HG02571 (cell line): ENCODE data around the gene SPATA3.

Experiments used
- ATAC-seq: cut with Tn5 transposase; IDR thresholded peaks from one replicate; pipeline ENCODE4 v1.9.1; 2021; ENCODE audit warnings: mild to moderate bottlenecking, moderate library complexity; ENCODE audit not compliant: unreplicated experiment

Gene SPATA3

GRCh38 chr2:231047923-231048915 lies 52.3 kb downstream of the SPATA3 start:
- ATAC-seq: no peak

- no peak for ATAC-seq
Measured at GRCh38 chr2:231049286-231050017, 53.5 kb downstream of the SPATA3 start.

DNA sequence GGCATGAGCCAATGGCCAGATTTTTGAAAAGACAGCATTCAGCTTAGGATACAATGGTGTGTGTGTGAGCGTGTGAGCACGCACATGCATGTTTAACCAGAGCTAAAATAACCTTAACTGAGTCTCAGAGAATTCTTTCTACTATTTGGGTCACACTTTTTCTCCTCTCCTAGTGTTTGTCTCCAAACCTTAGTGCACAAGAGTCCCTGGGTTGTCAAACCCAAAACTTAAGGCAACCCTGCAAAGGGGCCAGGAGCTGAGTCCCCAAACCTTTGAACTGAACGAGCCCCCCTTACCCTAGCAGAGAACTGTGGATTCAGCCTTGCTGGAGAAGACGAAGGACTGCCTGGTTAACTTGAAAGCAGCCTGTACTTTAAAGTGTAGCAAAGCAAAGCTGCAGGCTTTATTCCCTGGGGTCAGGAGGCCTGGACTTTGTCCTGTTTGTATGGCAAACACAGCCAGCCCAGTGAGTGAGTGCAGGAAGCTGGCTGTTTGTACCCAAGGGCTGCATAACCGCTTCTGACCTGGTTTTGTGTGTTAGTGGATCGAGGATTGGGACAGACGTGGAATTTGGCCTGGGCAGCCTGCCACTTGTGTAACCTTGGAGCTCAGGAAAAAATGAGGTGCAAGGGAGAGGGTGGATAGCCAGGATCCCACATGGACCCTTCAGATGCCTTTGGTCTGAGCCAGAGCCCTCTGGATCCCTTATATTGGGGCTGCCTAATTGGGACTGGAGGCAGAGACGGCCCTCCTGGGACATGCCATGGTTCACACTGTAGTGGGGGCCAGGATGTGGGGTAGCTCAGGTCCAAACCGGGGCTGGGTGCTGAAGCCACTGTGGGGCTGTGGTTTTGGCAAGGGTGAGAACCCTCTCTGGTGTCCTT lies 54.3 kb downstream of the SPATA3 start:
- no peak for ATAC-seq

GRCh38 chr2:231051116-231051515 lies 55.2 kb downstream of the SPATA3 start:
- no peak for ATAC-seq

GRCh38 chr2:231052494-231053451 lies 56.9 kb downstream of the SPATA3 start:
- ATAC-seq: peak; percentile 51

- no peak for ATAC-seq
Measured at GRCh38 chr2:231053846-231054245, 57.9 kb downstream of the SPATA3 start.

GRCh38 chr2:231056453-231057416 lies 60.8 kb downstream of the SPATA3 start, which contains the start of gene PSMD1:
Gene PSMD1 (plus strand): TSS chr2:231056867. CDS start chr2:231057026, 159 bp downstream.
- ATAC-seq: peak; percentile 67

- no peak for ATAC-seq
Measured at GRCh38 chr2:231057590-231057989, 61.7 kb downstream of the SPATA3 start.
